ENCODE results near the gene CAMK2N1. TPM values are rescaled to one million over a fixed set of nuclear protein-coding genes. Genes with fewer than 3 reads are reported as not detected.
A peak's percentile ranks its signal among the peaks of the same experiment; 100 is the strongest.

CAMK2N1 gene
- total and polyA plus RNA-seq, 2 of the 13 experiments (the other 11 are each of a cell fraction or from before 2014, with no cell fraction given) = 38.0 to 38.6 TPM

DNA sequence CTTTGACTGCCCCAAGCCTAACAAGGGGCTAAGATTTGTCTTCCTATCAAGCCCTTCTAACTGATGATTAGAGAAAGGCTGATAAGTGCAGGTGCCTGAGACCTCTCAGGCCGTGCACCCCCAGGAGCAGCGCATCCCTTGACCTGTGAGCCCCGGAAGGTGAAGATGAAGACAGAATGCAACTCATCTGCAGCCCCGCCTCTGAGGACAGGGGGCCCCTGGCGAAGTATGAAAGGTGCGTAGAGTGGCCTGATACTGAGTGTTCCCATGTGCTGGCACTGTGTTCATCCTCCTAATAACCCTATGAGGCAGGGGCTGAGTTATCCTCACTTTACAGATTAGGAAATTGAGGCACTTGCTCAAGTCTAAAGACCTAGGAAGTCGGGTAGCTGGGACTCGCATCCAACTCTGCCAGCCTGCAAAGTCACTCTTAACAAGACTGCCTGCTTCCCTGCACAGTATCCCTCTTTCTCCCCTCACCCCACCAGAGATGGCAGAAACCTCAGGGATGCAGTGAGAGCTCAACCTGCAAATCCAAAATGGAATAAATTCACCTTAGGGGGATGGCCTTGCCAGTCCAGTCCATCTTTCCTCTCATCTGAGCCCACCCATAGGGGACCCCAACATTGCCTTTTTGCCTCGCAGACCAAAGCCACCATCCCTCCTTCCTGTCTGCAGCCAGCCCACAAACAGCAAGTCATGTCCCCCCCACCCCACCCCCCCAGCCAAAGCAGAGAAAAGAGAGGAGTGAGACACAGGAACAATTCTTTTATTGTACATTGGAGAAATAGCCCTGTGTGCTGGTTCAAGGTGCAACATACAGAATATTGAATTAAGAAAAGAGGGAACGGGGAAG lies 4.1 kb downstream of the CAMK2N1 start (continued):
- TF ChIP-seq FOXO4 (CRISPR knock-in tag; conservative IDR thresholded peaks at IDR 0.05) (0 out of 2 replicates have a peak, but pooled peaks have one; percentile 41), CREB1 (IDR thresholded peaks at IDR 0.05) (no peak), CREB1 (CRISPR knock-in tag; IDR thresholded peaks at IDR 0.05) (0 out of 2 replicates have a peak, but pooled peaks have one; percentile 42), ZNF30 (CRISPR knock-in tag; IDR thresholded peaks at IDR 0.05) (no peak), ZNF792 (CRISPR knock-in tag; IDR thresholded peaks at IDR 0.05) (no peak), CBFB (CRISPR knock-in tag; IDR thresholded peaks at IDR 0.05) (no peak), ZNF574 (CRISPR knock-in tag; IDR thresholded peaks at IDR 0.05) (no peak), ZNF782 (CRISPR knock-in tag; IDR thresholded peaks at IDR 0.05; ENCODE audit: borderline replicate concordance) (no peak), RBM22 (optimal IDR thresholded peaks at IDR 0.05; ENCODE audit: low read length) (peak; percentile 98), HNRNPL (IDR thresholded peaks at IDR 0.05; ENCODE audit: low read depth, low read length) (no peak), FOSL1 (CRISPR knock-in tag; IDR thresholded peaks at IDR 0.05; ENCODE audit: borderline replicate concordance) (no peak), ZNF143 (CRISPR knock-in tag; IDR thresholded peaks at IDR 0.05) (no peak), POLR2AphosphoS5 (IDR thresholded peaks at IDR 0.05; ENCODE audit: low read depth, low read length) (no peak), ETV6 (CRISPR knock-in tag; conservative IDR thresholded peaks at IDR 0.05) (no peak), ZBTB7B (CRISPR knock-in tag; IDR thresholded peaks at IDR 0.05) (no peak), FOSL2 (CRISPR knock-in tag; IDR thresholded peaks at IDR 0.05) (no peak), ZNF557 (CRISPR knock-in tag; IDR thresholded peaks at IDR 0.05) (peak; percentile 28; the same call in 1 of the 2 replicates)
- TF ChIP-seq, protein P1, sequence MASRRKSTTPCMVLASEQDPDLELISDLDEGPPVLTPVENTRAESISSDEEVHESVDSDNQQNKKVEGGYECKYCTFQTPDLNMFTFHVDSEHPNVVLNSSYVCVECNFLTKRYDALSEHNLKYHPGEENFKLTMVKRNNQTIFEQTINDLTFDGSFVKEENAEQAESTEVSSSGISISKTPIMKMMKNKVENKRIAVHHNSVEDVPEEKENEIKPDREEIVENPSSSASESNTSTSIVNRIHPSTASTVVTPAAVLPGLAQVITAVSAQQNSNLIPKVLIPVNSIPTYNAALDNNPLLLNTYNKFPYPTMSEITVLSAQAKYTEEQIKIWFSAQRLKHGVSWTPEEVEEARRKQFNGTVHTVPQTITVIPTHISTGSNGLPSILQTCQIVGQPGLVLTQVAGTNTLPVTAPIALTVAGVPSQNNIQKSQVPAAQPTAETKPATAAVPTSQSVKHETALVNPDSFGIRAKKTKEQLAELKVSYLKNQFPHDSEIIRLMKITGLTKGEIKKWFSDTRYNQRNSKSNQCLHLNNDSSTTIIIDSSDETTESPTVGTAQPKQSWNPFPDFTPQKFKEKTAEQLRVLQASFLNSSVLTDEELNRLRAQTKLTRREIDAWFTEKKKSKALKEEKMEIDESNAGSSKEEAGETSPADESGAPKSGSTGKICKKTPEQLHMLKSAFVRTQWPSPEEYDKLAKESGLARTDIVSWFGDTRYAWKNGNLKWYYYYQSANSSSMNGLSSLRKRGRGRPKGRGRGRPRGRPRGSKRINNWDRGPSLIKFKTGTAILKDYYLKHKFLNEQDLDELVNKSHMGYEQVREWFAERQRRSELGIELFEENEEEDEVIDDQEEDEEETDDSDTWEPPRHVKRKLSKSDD (CRISPR knock-in tag; IDR thresholded peaks at IDR 0.05; ENCODE audit: low read depth) = 0 out of 2 replicates have a peak, but pooled peaks have one; percentile 9
- TF ChIP-seq, protein P2, sequence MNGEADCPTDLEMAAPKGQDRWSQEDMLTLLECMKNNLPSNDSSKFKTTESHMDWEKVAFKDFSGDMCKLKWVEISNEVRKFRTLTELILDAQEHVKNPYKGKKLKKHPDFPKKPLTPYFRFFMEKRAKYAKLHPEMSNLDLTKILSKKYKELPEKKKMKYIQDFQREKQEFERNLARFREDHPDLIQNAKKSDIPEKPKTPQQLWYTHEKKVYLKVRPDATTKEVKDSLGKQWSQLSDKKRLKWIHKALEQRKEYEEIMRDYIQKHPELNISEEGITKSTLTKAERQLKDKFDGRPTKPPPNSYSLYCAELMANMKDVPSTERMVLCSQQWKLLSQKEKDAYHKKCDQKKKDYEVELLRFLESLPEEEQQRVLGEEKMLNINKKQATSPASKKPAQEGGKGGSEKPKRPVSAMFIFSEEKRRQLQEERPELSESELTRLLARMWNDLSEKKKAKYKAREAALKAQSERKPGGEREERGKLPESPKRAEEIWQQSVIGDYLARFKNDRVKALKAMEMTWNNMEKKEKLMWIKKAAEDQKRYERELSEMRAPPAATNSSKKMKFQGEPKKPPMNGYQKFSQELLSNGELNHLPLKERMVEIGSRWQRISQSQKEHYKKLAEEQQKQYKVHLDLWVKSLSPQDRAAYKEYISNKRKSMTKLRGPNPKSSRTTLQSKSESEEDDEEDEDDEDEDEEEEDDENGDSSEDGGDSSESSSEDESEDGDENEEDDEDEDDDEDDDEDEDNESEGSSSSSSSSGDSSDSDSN (CRISPR knock-in tag; IDR thresholded peaks at IDR 0.05) = no peak; the same call in 1 of the 2 replicates
- TF ChIP-seq, protein P3, sequence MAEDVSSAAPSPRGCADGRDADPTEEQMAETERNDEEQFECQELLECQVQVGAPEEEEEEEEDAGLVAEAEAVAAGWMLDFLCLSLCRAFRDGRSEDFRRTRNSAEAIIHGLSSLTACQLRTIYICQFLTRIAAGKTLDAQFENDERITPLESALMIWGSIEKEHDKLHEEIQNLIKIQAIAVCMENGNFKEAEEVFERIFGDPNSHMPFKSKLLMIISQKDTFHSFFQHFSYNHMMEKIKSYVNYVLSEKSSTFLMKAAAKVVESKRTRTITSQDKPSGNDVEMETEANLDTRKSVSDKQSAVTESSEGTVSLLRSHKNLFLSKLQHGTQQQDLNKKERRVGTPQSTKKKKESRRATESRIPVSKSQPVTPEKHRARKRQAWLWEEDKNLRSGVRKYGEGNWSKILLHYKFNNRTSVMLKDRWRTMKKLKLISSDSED (CRISPR knock-in tag; IDR thresholded peaks at IDR 0.05) = no peak
